OCI-LY1 (cell line): ENCODE results near the gene SLC25A34.

ENCODE experiments used
- H2AFZ ChIP-seq: fragments of 200-600 bp; sonication (generic), shearing (Covaris generic); 2 replicates; pipeline ENCODE4 v1.6.0; 2014; ENCODE audit warnings: antibody characterized with exemption, mild to moderate bottlenecking, low read length
- H3F3A ChIP-seq: fragments of 200-600 bp; sonication (generic), shearing (Covaris generic); 2 replicates; pipeline ENCODE4 v1.6.0; 2014; ENCODE audit warnings: mild to moderate bottlenecking, antibody characterized with exemption, low read length, moderate library complexity; ENCODE audit not compliant: insufficient read depth
- H3K27ac ChIP-seq: fragments of 200-600 bp; sonication (generic); 2 replicates; pipeline ENCODE4 v1.5.1; 2014; ENCODE audit warnings: low read length, mixed run types, mild to moderate bottlenecking, low read depth; ENCODE audit not compliant: poor library complexity, severe bottlenecking
- H3K27me3 ChIP-seq: fragments of 200-600 bp; sonication (generic); 2 replicates; pipeline ENCODE4 v1.6.0; 2014; ENCODE audit warnings: antibody characterized with exemption, mild to moderate bottlenecking, low read length, moderate library complexity; ENCODE audit not compliant: insufficient read depth
- H3K36me3 ChIP-seq: fragments of 200-600 bp; sonication (generic); 2 replicates; pipeline ENCODE4 v1.6.1; 2014; ENCODE audit warnings: mild to moderate bottlenecking, antibody characterized with exemption, low read length, moderate library complexity, mixed read lengths; ENCODE audit not compliant: insufficient read depth
- H3K4me1 ChIP-seq: fragments of 200-600 bp; sonication (generic); 2 replicates; pipeline ENCODE4 v1.5.1; 2014; ENCODE audit warnings: mild to moderate bottlenecking, low read length, moderate library complexity; ENCODE audit not compliant: insufficient read depth, severe bottlenecking
- H3K4me2 ChIP-seq: fragments of 200-600 bp; sonication (generic), shearing (Covaris generic); 2 replicates; pipeline ENCODE4 v1.6.1; 2014; ENCODE audit warnings: low read length
- H3K4me3 ChIP-seq: fragments of 200-600 bp; sonication (generic); 2 replicates; pipeline ENCODE4 v1.5.1; 2014; ENCODE audit warnings: low read length, low read depth, mild to moderate bottlenecking, mixed read lengths; ENCODE audit not compliant: poor library complexity, severe bottlenecking
- H3K79me2 ChIP-seq: fragments of 200-600 bp; shearing (Covaris generic); 2 replicates; pipeline ENCODE4 v1.6.1; 2016; ENCODE audit warnings: mixed run types, low read length, mixed read lengths; ENCODE audit not compliant: insufficient read depth
- H3K9ac ChIP-seq: fragments of 200-600 bp; sonication (generic), shearing (Covaris generic); 2 replicates; pipeline ENCODE4 v1.6.1; 2014; ENCODE audit warnings: mild to moderate bottlenecking, low read length, mixed read lengths
- H3K9me2 ChIP-seq: fragments of 200-600 bp; sonication (generic), shearing (Covaris generic); 2 replicates; pipeline ENCODE4 v1.6.1; 2014; ENCODE audit warnings: low read depth, mild to moderate bottlenecking, low read length, mixed read lengths
- H3K9me3 ChIP-seq: fragments of 200-600 bp; shearing (Covaris generic); 2 replicates; pipeline ENCODE4 v1.6.1; 2014; ENCODE audit warnings: low read length, mixed read lengths
- H4K20me1 ChIP-seq: fragments of 200-600 bp; sonication (generic), shearing (Covaris generic); 2 replicates; pipeline ENCODE4 v1.6.0; 2016; ENCODE audit warnings: mild to moderate bottlenecking, low read length; ENCODE audit not compliant: insufficient read depth
- CTCF ChIP-seq: fragments of 200-600 bp; sonication (generic), shearing (Covaris generic); IDR thresholded peaks from 2 replicates; pipeline ENCODE4 v1.5.1; 2017; ENCODE audit warnings: mild to moderate bottlenecking, antibody characterized with exemption, low read length, moderate library complexity, mixed read lengths
- EZH2 ChIP-seq: fragments of 200-600 bp; sonication (generic), shearing (Covaris generic); IDR thresholded peaks from 2 replicates; pipeline ENCODE4 v1.8.0; 2017; ENCODE audit warnings: borderline replicate concordance, mixed run types, mild to moderate bottlenecking, antibody characterized with exemption, low read length, moderate library complexity, mixed read lengths

Gene SLC25A34

GRCh38 chr1:15788624-15789301, 52.7 kb downstream of the SLC25A34 start:
- H2AFZ ChIP-seq: no peak overlapping the region
- no peak overlapping the region for H3K27ac ChIP-seq
- H4K20me1 ChIP-seq: no peaks in the 10 kb centered on the region
- no peaks in the 10 kb centered on the region for H3K9me3 ChIP-seq
- H3K4me2 ChIP-seq: no peak overlapping the region
- H3K36me3 ChIP-seq: no peaks in the 10 kb centered on the region
- H3K4me3 ChIP-seq: no peak overlapping the region
- TF ChIP-seq EZH2 (no peak), CTCF (no peak)
- H3K79me2 ChIP-seq: no peaks in the 10 kb centered on the region
- H3K4me1 ChIP-seq: no peaks in the 10 kb centered on the region
- H3K27me3 ChIP-seq: no peaks in the 10 kb centered on the region
- no peaks in the 10 kb centered on the region for H3K9me2 ChIP-seq
- no peaks in the 10 kb centered on the region for H3F3A ChIP-seq
- no peak overlapping the region for H3K9ac ChIP-seq
